CD8-positive, alpha-beta memory T cell (primary cell): ENCODE data around the gene PTMS. TPM values are rescaled to one million over a fixed set of nuclear protein-coding genes. Genes with fewer than 3 reads are reported as not detected.
A peak's percentile ranks its signal among the peaks of the same experiment; 100 is the strongest.

Source experiments
- CTCF ChIA-PET: fragments of 350-600 bp; sonication (Branson Sonifier 250); formaldehyde crosslinking; loops from one replicate; lab custom pipeline; 2021; ENCODE audit warnings: antibody characterized with exemption; lab: Charles Lee
- POLR2A ChIA-PET: fragments of 350-600 bp; sonication (Branson Sonifier 250); formaldehyde crosslinking; loops from one replicate; lab custom pipeline; 2021; ENCODE audit warnings: antibody characterized with exemption; lab: Charles Lee
- DNase-seq, 5 donors: peaks; one replicate each; pipeline versions ENCODE4 v3.0.0 to v3.0.0-alpha.2; 2020 to 2022; ENCODE audit warnings: mixed read lengths in 1 of 5
- H3K27ac ChIP-seq: one replicate; pipeline ENCODE4 v1.7.0; 2013; ENCODE audit warnings: low read depth, mild to moderate bottlenecking, low read length, moderate library complexity
- H3K27me3 ChIP-seq: 2 replicates; pipeline ENCODE4 v1.7.0; 2013; ENCODE audit warnings: low read length, mild to moderate bottlenecking; ENCODE audit not compliant: insufficient read depth, poor library complexity, severe bottlenecking
- H3K36me3 ChIP-seq: 2 replicates; pipeline ENCODE4 v1.7.0; 2013; ENCODE audit warnings: mild to moderate bottlenecking, low read length, moderate library complexity; ENCODE audit not compliant: insufficient read depth
- H3K4me1 ChIP-seq: 2 replicates; pipeline ENCODE4 v1.7.0; 2013; ENCODE audit warnings: mild to moderate bottlenecking, low read length, moderate library complexity; ENCODE audit not compliant: insufficient read depth
- H3K4me3 ChIP-seq: 2 replicates; pipeline ENCODE4 v1.7.0; 2013; ENCODE audit warnings: mild to moderate bottlenecking, low read length
- H3K9me3 ChIP-seq: 2 replicates; pipeline ENCODE4 v1.7.0; 2013; ENCODE audit warnings: mild to moderate bottlenecking, low read length
- H3K27ac Mint-ChIP-seq, 8 donors: one replicate each; pipeline ENCODE4 v1.8.0; 2020 to 2021; ENCODE audit warnings: mixed read lengths in 8 of 8, mild to moderate bottlenecking in 6 of 8, inconsistent platforms in 3 of 8, moderate library complexity in 3 of 8
- H3K27me3 Mint-ChIP-seq, 2 donors: one replicate each; pipeline ENCODE4 v1.8.0; 2020 to 2021; ENCODE audit warnings: mixed read lengths in 2 of 2, mild to moderate bottlenecking in 1 of 2, moderate library complexity in 1 of 2
- H3K36me3 Mint-ChIP-seq, 3 donors: one replicate each; pipeline ENCODE4 v1.8.0; 2020 to 2021; ENCODE audit warnings: mixed read lengths in 3 of 3, inconsistent platforms in 1 of 3, mild to moderate bottlenecking in 1 of 3
- H3K4me1 Mint-ChIP-seq, 3 donors: one replicate each; pipeline ENCODE4 v1.8.0; 2020 to 2021; ENCODE audit warnings: mixed read lengths in 3 of 3, inconsistent platforms in 1 of 3, mild to moderate bottlenecking in 1 of 3
- H3K4me3 Mint-ChIP-seq, 7 donors: one replicate each; pipeline ENCODE4 v1.8.0; 2020 to 2021; ENCODE audit warnings: mixed read lengths in 7 of 7, mild to moderate bottlenecking in 6 of 7, moderate library complexity in 4 of 7, inconsistent platforms in 2 of 7
- H3K9me3 Mint-ChIP-seq, 5 donors: one replicate each; pipeline ENCODE4 v1.8.0; 2020 to 2022; ENCODE audit warnings: mixed read lengths in 5 of 5, mild to moderate bottlenecking in 3 of 5, moderate library complexity in 2 of 5, inconsistent platforms in 1 of 5
- polyA plus RNA-seq: library from polyadenylated mRNA; unstranded; fragments of 300-500 nt; fragmentation: Illumina TruSeq; gene quantifications from one replicate; pipeline ENCODE4 v1.2.3, GENCODE V29; 2021
- total RNA-seq, 2 experiments: library from RNA; stranded (reverse); gene quantifications; one replicate each; pipeline ENCODE4 v1.2.3, GENCODE V29; 2021

The PTMS gene
- total and polyA plus RNA-seq, 3 experiments from 2014 or later = 10.9 to 87.2 (median 75.3) TPM

GRCh38 chr12:6768990-6769389, 2.8 kb downstream of the PTMS start:
- ChIA-PET CTCF (interaction anchor here (11.0 kb wide), 1 partner anchor 14 kb away, joined by 162 read pairs; the partner anchor contains the start of gene MLF2), POLR2A (no interaction called here)
- Mint-ChIP-seq H3K9me3 (no peaks in the 10 kb centered on the region), H3K4me3 (peak overlapping the region in 5 of 7 donors; percentile 25 to 83 (median 32)), H3K36me3 (peaks cover 0 to 2% (median 0%) of the 10 kb centered on the region in 3 donors), H3K27me3 (peaks cover 20 to 27% of the 10 kb centered on the region in 2 donors), H3K4me1 (peaks cover 52 to 78% (median 58%) of the 10 kb centered on the region in 3 donors), H3K27ac (peak overlapping the region in 7 of 8 donors; percentile 19 to 88 (median 42))
- Histone ChIP-seq H3K36me3 (no peaks in the 10 kb centered on the region), H3K27me3 (no peaks in the 10 kb centered on the region), H3K4me1 (peaks cover 53% of the 10 kb centered on the region), H3K9me3 (no peaks in the 10 kb centered on the region), H3K4me3 (no peak overlapping the region), H3K27ac (no peak overlapping the region)
- no peak for DNase-seq

- Histone ChIP-seq H3K27me3 (no peaks in the 10 kb centered on the region), H3K9me3 (no peaks in the 10 kb centered on the region), H3K27ac (no peak overlapping the region), H3K4me1 (peaks cover 53% of the 10 kb centered on the region), H3K4me3 (no peak overlapping the region), H3K36me3 (no peaks in the 10 kb centered on the region)
- peaks cover 0 to 6% (median 0%) of the 10 kb centered on the region in 3 donors for H3K36me3 Mint-ChIP-seq
- H3K27ac Mint-ChIP-seq = peak overlapping the region in 5 of 8 donors; percentile 42 to 77 (median 58)
- CTCF ChIA-PET = interaction anchor here (1.5 to 11.0 kb wide), 4 partner anchors 9 to 166 kb away, joined by 3 to 162 read pairs (median 5); partner anchors contain the start of gene MLF2
- no peak for DNase-seq
- POLR2A ChIA-PET = no interaction called here
- no peaks in the 10 kb centered on the region for H3K9me3 Mint-ChIP-seq
- H3K4me3 Mint-ChIP-seq = peak overlapping the region in 2 of 7 donors; percentile 83 to 84
- H3K27me3 Mint-ChIP-seq = peaks cover 20 to 21% of the 10 kb centered on the region in 2 donors
- H3K4me1 Mint-ChIP-seq = peaks cover 51 to 78% (median 57%) of the 10 kb centered on the region in 3 donors
Measured at GRCh38 chr12:6769666-6770065, 3.5 kb downstream of the PTMS start.

GRCh38 chr12:6770094-6770493, 3.9 kb downstream of the PTMS start:
- ChIA-PET CTCF (interaction anchor here (1.5 to 11.0 kb wide), 4 partner anchors 10 to 166 kb away, joined by 3 to 162 read pairs (median 5); partner anchors contain the start of gene MLF2), POLR2A (no interaction called here)
- Mint-ChIP-seq H3K4me3 (peak overlapping the region in 2 of 7 donors; percentile 83 to 84), H3K36me3 (peaks cover 0 to 10% (median 2%) of the 10 kb centered on the region in 3 donors), H3K9me3 (no peaks in the 10 kb centered on the region), H3K27me3 (peaks cover 19% of the 10 kb centered on the region in 2 donors), H3K27ac (peak overlapping the region in 2 of 8 donors; percentile 51 to 64), H3K4me1 (peaks cover 53 to 78% (median 57%) of the 10 kb centered on the region in 3 donors)
- Histone ChIP-seq H3K4me1 (peaks cover 53% of the 10 kb centered on the region), H3K4me3 (no peak overlapping the region), H3K27me3 (no peaks in the 10 kb centered on the region), H3K9me3 (no peaks in the 10 kb centered on the region), H3K27ac (no peak overlapping the region), H3K36me3 (no peaks in the 10 kb centered on the region)
- DNase-seq = no peak

GRCh38 chr12:6770600-6770999, 4.4 kb downstream of the PTMS start:
- peaks cover 53 to 78% (median 57%) of the 10 kb centered on the region in 3 donors for H3K4me1 Mint-ChIP-seq
- H3K4me1 ChIP-seq = peaks cover 52% of the 10 kb centered on the region
- peaks cover 14 to 15% of the 10 kb centered on the region in 2 donors for H3K27me3 Mint-ChIP-seq
- H3K4me3 Mint-ChIP-seq = no peak overlapping the region
- CTCF ChIA-PET = interaction anchor here (1.2 to 11.0 kb wide), 5 partner anchors 10 to 166 kb away, joined by 3 to 162 read pairs (median 3); partner anchors contain the start of gene MLF2
- no peaks in the 10 kb centered on the region for H3K36me3 ChIP-seq
- H3K27ac Mint-ChIP-seq = peak overlapping the region in 6 of 8 donors; percentile 26 to 90 (median 65)
- POLR2A ChIA-PET = no interaction called here
- no peaks in the 10 kb centered on the region for H3K9me3 ChIP-seq
- H3K36me3 Mint-ChIP-seq = peaks cover 0 to 12% (median 2%) of the 10 kb centered on the region in 3 donors
- no peak overlapping the region for H3K4me3 ChIP-seq
- H3K27ac ChIP-seq = no peak overlapping the region
- no peak for DNase-seq
- H3K9me3 Mint-ChIP-seq = no peaks in the 10 kb centered on the region
- H3K27me3 ChIP-seq = no peaks in the 10 kb centered on the region

GRCh38 chr12:6771091-6771495, 4.9 kb downstream of the PTMS start:
- no peaks in the 10 kb centered on the region for H3K9me3 ChIP-seq
- peaks cover 51% of the 10 kb centered on the region for H3K4me1 ChIP-seq
- peaks cover 56 to 79% (median 58%) of the 10 kb centered on the region in 3 donors for H3K4me1 Mint-ChIP-seq
- no peak for DNase-seq
- H3K27me3 ChIP-seq = no peaks in the 10 kb centered on the region
- ChIA-PET CTCF (interaction anchor here (1.2 to 11.0 kb wide), 5 partner anchors 11 to 167 kb away, joined by 3 to 162 read pairs (median 5); partner anchors contain the start of gene MLF2), POLR2A (no interaction called here)
- H3K36me3 ChIP-seq = no peaks in the 10 kb centered on the region
- peaks cover 0 to 13% (median 2%) of the 10 kb centered on the region in 3 donors for H3K36me3 Mint-ChIP-seq
- no peaks in the 10 kb centered on the region for H3K9me3 Mint-ChIP-seq
- H3K4me3 Mint-ChIP-seq = peak overlapping the region in 3 of 7 donors; percentile 60 to 99 (median 93)
- no peak overlapping the region for H3K4me3 ChIP-seq
- H3K27me3 Mint-ChIP-seq = peaks cover 13 to 15% of the 10 kb centered on the region in 2 donors
- no peak overlapping the region for H3K27ac ChIP-seq
- H3K27ac Mint-ChIP-seq = peak overlapping the region in 7 of 8 donors; percentile 29 to 94 (median 76)

GRCh38 chr12:6771509-6772330, 5.6 kb downstream of the PTMS start:
- peaks cover 0 to 18% (median 2%) of the 10 kb centered on the region in 3 donors for H3K36me3 Mint-ChIP-seq
- CTCF ChIA-PET = interaction anchor here (1.2 to 11.0 kb wide), 4 partner anchors 11 to 54 kb away, joined by 3 to 162 read pairs (median 6); partner anchors contain the start of gene MLF2

GRCh38 chr12:6772331-6772695, 6.2 kb downstream of the PTMS start, which contains the start of gene LAG3:
LAG3 (plus strand) TSS chr12:6772520; CDS start chr12:6772853, 333 bp downstream.
- DNase-seq = peak in 3 of 5 donors; percentile 39 to 71 (median 52)
- Histone ChIP-seq H3K27ac (peak within 1 kb of the TSS; percentile 75), H3K4me1 (peaks cover 49% of the 10 kb centered on the region), H3K9me3 (no peaks in the 10 kb centered on the region), H3K27me3 (no peaks in the 10 kb centered on the region), H3K36me3 (no peaks in the 10 kb centered on the region), H3K4me3 (peak within 1 kb of the TSS; percentile 40)
- peak within 1 kb of the TSS; percentile 85 to 99 (median 91) for H3K4me3 Mint-ChIP-seq
- CTCF ChIA-PET = interaction anchor here (1.4 to 11.0 kb wide), 2 partner anchors 18 to 54 kb away, joined by 5 to 162 read pairs; partner anchors contain the start of gene MLF2
- H3K27me3 Mint-ChIP-seq = peaks cover 13% of the 10 kb centered on the region in 2 donors
- POLR2A ChIA-PET = interaction anchor here (1.2 kb wide), 1 partner anchor 18 kb away, joined by 4 read pairs; no protein-coding TSS in a partner anchor
- H3K9me3 Mint-ChIP-seq = no peaks in the 10 kb centered on the region
- H3K27ac Mint-ChIP-seq = peak within 1 kb of the TSS; percentile 69 to 94 (median 90)
- peaks cover 0 to 17% (median 2%) of the 10 kb centered on the region in 3 donors for H3K36me3 Mint-ChIP-seq
- H3K4me1 Mint-ChIP-seq = peaks cover 60 to 81% (median 65%) of the 10 kb centered on the region in 3 donors

More at GRCh38 chr12:6771509-6772330, 5.6 kb downstream of the PTMS start:
- Histone ChIP-seq H3K4me3 (peak overlapping the region; percentile 40), H3K27me3 (no peaks in the 10 kb centered on the region), H3K36me3 (no peaks in the 10 kb centered on the region), H3K4me1 (peaks cover 52% of the 10 kb centered on the region), H3K9me3 (no peaks in the 10 kb centered on the region), H3K27ac (no peak overlapping the region)
- Mint-ChIP-seq H3K27ac (peak overlapping the region; percentile 18 to 94 (median 88)), H3K4me3 (peak overlapping the region; percentile 85 to 99 (median 91)), H3K27me3 (peaks cover 13 to 15% of the 10 kb centered on the region in 2 donors), H3K4me1 (peaks cover 63 to 85% (median 64%) of the 10 kb centered on the region in 3 donors), H3K9me3 (no peaks in the 10 kb centered on the region)
- POLR2A ChIA-PET = interaction anchor here (1.2 kb wide), 1 partner anchor 18 kb away, joined by 4 read pairs; no protein-coding TSS in a partner anchor
- DNase-seq = no peak
